Activated CD8-positive, alpha-beta memory T cell treated with anti-CD3 and anti-CD28 coated beads for 4 hours (primary cell): ENCODE measurements around the gene ZCCHC17.
A peak's percentile ranks its signal among the peaks of the same experiment; 100 is the strongest.
"Not testable (repeated sequence)": the region's sequence is repeated elsewhere in the genome, so short reads cannot be mapped to it uniquely, and the experiment has no call there.

Source experiments
- DNase-seq, 2 donors: peaks; one replicate each; pipeline ENCODE4 v3.0.0-alpha.2; 2020; ENCODE audit warnings: low read depth in 2 of 2

Gene ZCCHC17

GRCh38 chr1:31370565-31370964 lies 73.7 kb downstream of the ZCCHC17 start:
- DNase-seq: no peak

GRCh38 chr1:31371121-31371959 lies 74.5 kb downstream of the ZCCHC17 start:
- no peak for DNase-seq

GRCh38 chr1:31372051-31372450 lies 75.2 kb downstream of the ZCCHC17 start:
- DNase-seq: no peak

GRCh38 chr1:31372751-31373055 lies 75.9 kb downstream of the ZCCHC17 start:
- no peak for DNase-seq

GRCh38 chr1:31373056-31373896 lies 76.4 kb downstream of the ZCCHC17 start, which contains the start of gene FABP3:
TSS of gene FABP3 (minus strand) at chr1:31373076. CDS start at chr1:31373014, 62 bp downstream.
- DNase-seq: peak in 1 of 2 donors; percentile 5

- DNase-seq: no peak
Measured at GRCh38 chr1:31373897-31374486, 77.2 kb downstream of the ZCCHC17 start.

GRCh38 chr1:31374511-31375196 lies 77.8 kb downstream of the ZCCHC17 start:
- DNase-seq: no peak

- no peak for DNase-seq
Measured at GRCh38 chr1:31376375-31377134, 79.7 kb downstream of the ZCCHC17 start.

GRCh38 chr1:31377364-31377863 lies 80.6 kb downstream of the ZCCHC17 start:
- DNase-seq: no peak

- DNase-seq: no peak
Measured at GRCh38 chr1:31378001-31378400, 81.2 kb downstream of the ZCCHC17 start.

- no peak for DNase-seq
Measured at GRCh38 chr1:31380181-31380580, 83.3 kb downstream of the ZCCHC17 start.

GRCh38 chr1:31381394-31382294 lies 84.8 kb downstream of the ZCCHC17 start:
- DNase-seq: no peak

GRCh38 chr1:31382379-31382989 lies 85.7 kb downstream of the ZCCHC17 start:
- DNase-seq: no peak

- DNase-seq: no peak
Measured at GRCh38 chr1:31383967-31384366, 87.1 kb downstream of the ZCCHC17 start.

- not testable (repeated sequence) for DNase-seq
Measured at GRCh38 chr1:31386576-31387243, 89.9 kb downstream of the ZCCHC17 start.

- DNase-seq: no peak
Measured at GRCh38 chr1:31387612-31388011, 90.8 kb downstream of the ZCCHC17 start.

- no peak for DNase-seq
Measured at GRCh38 chr1:31389616-31390015, 92.8 kb downstream of the ZCCHC17 start.

GRCh38 chr1:31390071-31390470 lies 93.2 kb downstream of the ZCCHC17 start:
- no peak for DNase-seq

GRCh38 chr1:31393463-31393862 lies 96.6 kb downstream of the ZCCHC17 start:
- DNase-seq: no peak
